ENCODE measurements around the gene REM2. TPM values are rescaled to one million over a fixed set of nuclear protein-coding genes. Genes with fewer than 3 reads are reported as not detected.

REM2 gene
- total RNA-seq, 4 donors from 2014 or later: 0.26 to 0.66 (median 0.38) TPM

DNA sequence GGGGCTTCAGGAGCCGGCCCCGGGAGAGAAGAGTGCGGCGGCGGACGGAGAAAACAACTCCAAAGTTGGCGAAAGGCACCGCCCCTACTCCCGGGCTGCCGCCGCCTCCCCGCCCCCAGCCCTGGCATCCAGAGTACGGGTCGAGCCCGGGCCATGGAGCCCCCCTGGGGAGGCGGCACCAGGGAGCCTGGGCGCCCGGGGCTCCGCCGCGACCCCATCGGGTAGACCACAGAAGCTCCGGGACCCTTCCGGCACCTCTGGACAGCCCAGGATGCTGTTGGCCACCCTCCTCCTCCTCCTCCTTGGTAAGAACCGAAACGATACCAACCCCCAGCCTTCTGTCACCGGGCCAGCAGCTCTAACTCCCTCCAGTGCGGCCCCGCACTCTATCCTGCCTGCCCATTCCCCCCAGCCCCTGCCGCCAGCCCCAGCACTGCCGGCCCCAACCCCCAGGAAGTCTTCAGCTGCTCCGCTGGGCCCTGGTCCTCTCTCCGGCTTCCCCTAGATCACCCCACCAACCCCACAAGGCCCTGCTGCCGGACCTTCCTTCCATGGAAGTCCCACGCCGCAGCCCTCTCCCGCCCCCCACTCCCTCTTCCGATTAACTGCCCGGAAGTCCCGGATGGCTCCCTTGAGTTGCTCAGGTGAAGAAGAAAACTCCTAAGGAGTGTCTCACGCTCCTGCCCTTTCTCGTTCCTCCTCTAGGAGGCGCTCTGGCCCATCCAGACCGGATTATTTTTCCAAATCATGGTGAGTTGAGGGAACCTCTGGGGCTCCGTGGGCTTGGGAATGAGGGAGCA is 10.8 kb upstream of the REM2 start:
- Histone ChIP-seq H3K27ac (replicated peaks in 1 of 4) (peak overlapping the region; percentile 98 to 100 (median 100)), H3K27me3 (peaks cover 0 to 3% (median 0%) of the 10 kb centered on the region in 4 donors), H3K36me3 (peaks cover 32 to 43% (median 42%) of the 10 kb centered on the region in 4 donors), H3K9me3 (no peaks in the 10 kb centered on the region), H3K4me1 (peaks cover 27 to 60% (median 56%) of the 10 kb centered on the region in 4 donors), H3K4me3 (peak overlapping the region; percentile 92 to 100 (median 98))
- DNase-seq (ENCODE audit: extremely low spot score): peak; percentile 96
- WGBS: 0% methylated on average over 21 of the region's 45 CpGs
- intact Hi-C loops (cut with DNase I): loop anchor here (1.0 to 10.0 kb wide), 2 partner anchors 28 to 113 kb away; partner anchors contain the start of gene AJUBA
- no peak for TF ChIP-seq POLR2A (IDR thresholded peaks at IDR 0.05; ENCODE audit: low read depth)
- no peak for TF ChIP-seq EP300 (IDR thresholded peaks at IDR 0.05)
- TF ChIP-seq POLR2AphosphoS5 (IDR thresholded peaks at IDR 0.05): peak; percentile 74
- peak; percentile 94 to 100 (median 98) for TF ChIP-seq CTCF (IDR thresholded peaks at IDR 0.05)

DNA sequence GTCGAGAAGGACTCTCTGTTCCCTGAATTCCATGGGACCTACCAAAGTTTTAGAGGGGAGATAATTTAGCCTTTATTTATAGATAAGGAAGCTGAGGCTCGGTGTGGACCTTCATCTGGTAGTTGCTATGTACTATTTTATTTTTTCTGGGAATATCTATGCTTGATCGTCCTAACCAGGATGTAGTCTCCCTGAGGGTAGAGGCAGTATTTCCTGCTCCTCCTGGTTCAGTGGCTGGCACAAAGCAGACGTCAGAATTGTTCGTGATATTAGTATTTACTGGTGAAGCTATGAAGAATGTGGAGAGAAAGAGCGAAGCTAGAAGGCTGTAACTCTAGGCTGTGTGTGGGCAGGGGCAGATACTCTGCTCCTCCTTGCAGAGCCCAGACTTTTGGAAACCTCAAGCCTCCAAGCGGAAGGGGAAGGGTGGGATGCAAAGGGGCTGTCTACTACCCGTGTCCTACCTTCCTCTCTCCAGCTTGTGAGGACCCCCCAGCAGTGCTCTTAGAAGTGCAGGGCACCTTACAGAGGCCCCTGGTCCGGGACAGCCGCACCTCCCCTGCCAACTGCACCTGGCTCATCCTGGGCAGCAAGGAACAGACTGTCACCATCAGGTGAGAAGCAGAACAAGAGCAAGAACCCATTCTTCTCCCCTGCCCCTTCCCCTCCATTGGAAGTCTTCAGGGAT is 10.0 kb upstream of the REM2 start:
- Histone ChIP-seq H3K4me1 (peaks cover 27 to 60% (median 56%) of the 10 kb centered on the region in 4 donors), H3K9me3 (no peaks in the 10 kb centered on the region), H3K4me3 (peak overlapping the region; percentile 92 to 100 (median 98)), H3K36me3 (peaks cover 39 to 50% (median 49%) of the 10 kb centered on the region in 4 donors), H3K27ac (replicated peaks in 1 of 4) (peak overlapping the region; percentile 98 to 100 (median 100)), H3K27me3 (peaks cover 0 to 3% (median 0%) of the 10 kb centered on the region in 4 donors)
- WGBS: 30% methylated on average over 9 of the region's 10 CpGs
- no peak for DNase-seq (ENCODE audit: extremely low spot score)
- intact Hi-C loops (cut with DNase I): loop anchor here (1.0 to 10.0 kb wide), 2 partner anchors 27 to 112 kb away; partner anchors contain the start of gene AJUBA
- TF ChIP-seq CTCF (IDR thresholded peaks at IDR 0.05) (peak in 1 of 3 experiments; percentile 11), POLR2A (IDR thresholded peaks at IDR 0.05; ENCODE audit: low read depth) (no peak)

DNA sequence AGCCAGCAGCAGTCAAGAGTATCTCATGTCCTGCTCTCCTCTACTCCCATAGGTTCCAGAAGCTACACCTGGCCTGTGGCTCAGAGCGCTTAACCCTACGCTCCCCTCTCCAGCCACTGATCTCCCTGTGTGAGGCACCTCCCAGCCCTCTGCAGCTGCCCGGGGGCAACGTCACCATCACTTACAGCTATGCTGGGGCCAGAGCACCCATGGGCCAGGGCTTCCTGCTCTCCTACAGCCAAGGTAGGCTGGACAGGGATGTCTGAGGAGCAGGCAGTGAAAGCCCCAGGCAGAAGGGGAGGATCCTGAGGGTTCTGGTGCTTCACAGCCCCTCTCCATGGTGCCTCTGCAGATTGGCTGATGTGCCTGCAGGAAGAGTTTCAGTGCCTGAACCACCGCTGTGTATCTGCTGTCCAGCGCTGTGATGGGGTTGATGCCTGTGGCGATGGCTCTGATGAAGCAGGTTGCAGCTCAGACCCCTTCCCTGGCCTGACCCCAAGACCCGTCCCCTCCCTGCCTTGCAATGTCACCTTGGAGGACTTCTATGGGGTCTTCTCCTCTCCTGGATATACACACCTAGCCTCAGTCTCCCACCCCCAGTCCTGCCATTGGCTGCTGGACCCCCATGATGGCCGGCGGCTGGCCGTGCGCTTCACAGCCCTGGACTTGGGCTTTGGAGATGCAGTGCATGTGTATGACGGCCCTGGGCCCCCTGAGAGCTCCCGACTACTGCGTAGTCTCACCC is 7.8 kb upstream of the REM2 start:
- intact Hi-C loops (cut with DNase I): loop anchor here (2.0 to 10.0 kb wide), 3 partner anchors 22 to 110 kb away; partner anchors contain the start of gene AJUBA
- no peak overlapping the region for H3K27ac ChIP-seq (replicated peaks in 1 of 4)
- DNase-seq (ENCODE audit: extremely low spot score): no peak
- H3K27me3 ChIP-seq: peaks cover 0 to 3% (median 0%) of the 10 kb centered on the region in 4 donors
- no peaks in the 10 kb centered on the region for H3K9me3 ChIP-seq
- H3K4me1 ChIP-seq: peaks cover 22 to 52% (median 48%) of the 10 kb centered on the region in 4 donors
- TF ChIP-seq EP300 (IDR thresholded peaks at IDR 0.05) (no peak), POLR2A (IDR thresholded peaks at IDR 0.05; ENCODE audit: low read depth) (no peak), POLR2AphosphoS5 (IDR thresholded peaks at IDR 0.05) (no peak), CTCF (IDR thresholded peaks at IDR 0.05) (no peak)
- 93% methylated on average over 13 of the region's 15 CpGs for WGBS
- H3K4me3 ChIP-seq: no peak overlapping the region
- peaks cover 45 to 69% (median 68%) of the 10 kb centered on the region in 4 donors for H3K36me3 ChIP-seq

GRCh38 chr14:22875748-22876319 is 7.2 kb upstream of the REM2 start:
- H3K27ac ChIP-seq (replicated peaks in 1 of 4): no peak overlapping the region
- H3K4me1 ChIP-seq: peaks cover 17 to 45% (median 41%) of the 10 kb centered on the region in 4 donors
- TF ChIP-seq EP300 (IDR thresholded peaks at IDR 0.05) (no peak), CTCF (IDR thresholded peaks at IDR 0.05) (no peak), POLR2AphosphoS5 (IDR thresholded peaks at IDR 0.05) (no peak), POLR2A (IDR thresholded peaks at IDR 0.05; ENCODE audit: low read depth) (no peak)
- no peak for DNase-seq (ENCODE audit: extremely low spot score)
- peaks cover 0 to 3% (median 0%) of the 10 kb centered on the region in 4 donors for H3K27me3 ChIP-seq
- no peak overlapping the region for H3K4me3 ChIP-seq
- H3K9me3 ChIP-seq: no peaks in the 10 kb centered on the region
- intact Hi-C loops (cut with DNase I): loop anchor here (2.0 to 10.0 kb wide), 3 partner anchors 21 to 109 kb away; partner anchors contain the start of gene AJUBA
- H3K36me3 ChIP-seq: peaks cover 45 to 69% (median 68%) of the 10 kb centered on the region in 4 donors
- 97% methylated on average over 11 of the region's 20 CpGs for WGBS

All from esophagus muscularis mucosa (tissue), 4 donors.